ENCODE measurements around the gene CHST13. TPM values are rescaled to one million over a fixed set of nuclear protein-coding genes. Genes with fewer than 3 reads are reported as not detected.

Gene CHST13, protein sequence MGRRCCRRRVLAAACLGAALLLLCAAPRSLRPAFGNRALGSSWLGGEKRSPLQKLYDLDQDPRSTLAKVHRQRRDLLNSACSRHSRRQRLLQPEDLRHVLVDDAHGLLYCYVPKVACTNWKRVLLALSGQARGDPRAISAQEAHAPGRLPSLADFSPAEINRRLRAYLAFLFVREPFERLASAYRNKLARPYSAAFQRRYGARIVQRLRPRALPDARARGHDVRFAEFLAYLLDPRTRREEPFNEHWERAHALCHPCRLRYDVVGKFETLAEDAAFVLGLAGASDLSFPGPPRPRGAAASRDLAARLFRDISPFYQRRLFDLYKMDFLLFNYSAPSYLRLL
- 7.9 TPM for total RNA-seq

GRCh38 chr3:126523745-126524428, at the start of gene CHST13:
TSS of gene CHST13 (plus strand) at chr3:126524155. CDS start at chr3:126524333, 178 bp downstream.

DNA sequence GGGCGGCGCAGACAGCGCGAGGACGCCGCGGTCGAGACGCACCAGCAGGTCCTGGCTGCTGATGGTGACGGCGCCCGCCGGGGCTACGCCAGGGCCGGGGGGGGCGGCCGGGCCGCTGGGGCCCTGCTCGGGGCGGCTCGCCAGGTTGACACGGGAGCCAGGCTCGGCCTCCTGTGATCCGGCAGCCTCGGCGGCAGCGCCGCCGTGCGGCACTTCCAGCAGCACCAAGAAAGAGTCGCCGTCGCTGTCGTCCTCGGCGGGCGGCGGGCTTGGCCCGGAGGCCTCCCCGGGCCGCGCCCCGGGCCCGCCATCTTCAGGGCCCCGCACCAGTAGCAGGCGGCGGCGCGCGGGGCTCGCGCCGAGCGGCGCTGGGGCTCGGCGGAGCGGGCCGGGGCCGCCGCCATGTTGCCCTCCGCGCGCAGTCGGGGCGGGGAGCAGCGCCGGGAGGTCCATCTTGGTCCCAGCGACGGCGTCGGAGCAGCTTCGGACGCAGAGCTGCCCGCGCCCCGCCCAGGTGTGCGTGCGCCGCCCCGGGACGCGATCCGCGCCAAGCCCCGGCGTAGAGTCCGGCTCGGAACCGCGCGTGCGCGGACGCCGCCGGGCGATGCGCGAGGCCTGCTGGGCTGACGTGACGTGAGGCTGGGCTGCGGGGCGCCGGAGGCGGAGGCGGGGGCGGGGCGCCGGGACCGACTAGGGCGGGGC, 48.4 kb upstream of the CHST13 start, which contains the start of gene ZXDC:
TSS of gene ZXDC (minus strand) at position 479 of the 702 bp plus-strand sequence. CDS start at position 453, 26 bp downstream.

DNA sequence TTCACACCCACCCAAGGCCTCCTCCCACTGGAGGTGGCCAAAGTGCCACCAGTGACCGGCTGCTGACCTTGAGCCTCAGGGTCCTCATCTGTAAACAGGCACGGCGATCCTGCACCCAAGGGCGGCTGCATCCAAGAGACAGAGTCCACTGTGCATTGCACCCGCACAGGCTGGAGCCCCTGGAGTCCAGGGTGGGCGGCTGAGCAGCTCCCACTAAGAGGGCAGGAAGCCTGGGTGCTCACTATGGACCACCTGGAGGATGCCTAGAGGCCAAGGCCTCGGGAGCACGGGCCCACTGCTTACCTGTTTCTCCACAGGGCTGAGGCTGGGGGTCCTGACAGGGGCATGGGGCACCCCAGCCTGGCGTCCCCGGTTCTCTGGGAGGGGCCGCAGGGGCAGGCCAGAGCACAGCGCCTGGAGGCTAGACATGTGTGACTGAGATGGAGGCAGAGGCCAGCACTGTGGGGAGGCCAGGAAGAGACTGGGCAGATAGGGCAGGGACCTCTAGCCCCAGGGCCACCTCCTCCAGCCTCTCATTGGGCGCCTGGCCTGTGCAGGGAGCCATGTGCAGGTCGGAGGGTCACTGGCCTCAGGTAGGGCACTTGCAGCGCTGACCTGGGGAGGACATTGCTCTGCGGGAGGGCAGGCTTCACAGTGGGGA, 6.5 kb upstream of the CHST13 start, which contains the start of gene UROC1:
TSS of gene UROC1 (minus strand) at position 483 of the 661 bp plus-strand sequence. CDS start at position 429, 54 bp downstream.

GRCh38 chr3:126558336-126559071, 34.5 kb downstream of the CHST13 start, which contains the start of gene C3orf22:
TSS of gene C3orf22 (minus strand) at chr3:126558932. CDS start at chr3:126553390, 5,542 bp downstream.

Small RNA genes lying within 50 kb of the gene (small RNA-seq; reads per million reads assigned to genes)
- not detected for gene RNA5SP138 (ENCODE audit: low replicate concordance)

Other genes starting within 250 kb of the CHST13 start
- gene KLF15, start 166.7 kb upstream of the CHST13 start, total RNA-seq: 15.6 TPM
- gene CFAP100, start 129.2 kb upstream of the CHST13 start, total RNA-seq: 0.93 TPM
- gene ZXDC, start 48.3 kb upstream of the CHST13 start, total RNA-seq: 48.3 TPM
- gene UROC1, start 6.4 kb upstream of the CHST13 start, total RNA-seq: 0.35 TPM
- gene C3orf22, start 34.8 kb downstream of the CHST13 start, total RNA-seq: 0.12 TPM
- gene TXNRD3, start 131.0 kb downstream of the CHST13 start, total RNA-seq: 19.2 TPM
- gene CHCHD6, start 180.1 kb downstream of the CHST13 start, total RNA-seq: 12.4 TPM

Measured in metanephros (tissue), 2 donors.